Psoas muscle (tissue), 8 donors: ENCODE results near the gene ECD. TPM values are rescaled to one million over a fixed set of nuclear protein-coding genes. Genes with fewer than 3 reads are reported as not detected.
"Not testable (repeated sequence)": the region's sequence is repeated elsewhere in the genome, so short reads cannot be mapped to it uniquely, and the experiment has no call there.

ENCODE experiments used
- ATAC-seq, 4 donors: fragments of 200-7000 bp; cut with Tn5 transposase; one replicate each; pipeline ENCODE4 v1.9.1; 2020; ENCODE audit warnings: moderate library complexity in 3 of 4, mild to moderate bottlenecking in 2 of 4
- DNase-seq, 2 donors: peaks; one replicate each; pipeline ENCODE4 v3.0.0-alpha.2; 2020
- H3K27ac ChIP-seq: fragments of 200-600 bp; one replicate; pipeline ENCODE4 v1.8.0; 2022
- H3K27me3 ChIP-seq, 3 donors: fragments of 200-600 bp in 1 of 3; one replicate each; pipeline versions ENCODE4 v1.6.1 to v1.8.0; 2013 to 2022; ENCODE audit warnings: low read length in 2 of 3, mild to moderate bottlenecking in 2 of 3, moderate library complexity in 1 of 3; ENCODE audit not compliant: insufficient read depth in 3 of 3
- H3K36me3 ChIP-seq, 2 donors: fragments of 200-600 bp in 1 of 2; one replicate each; pipeline versions ENCODE4 v1.6.1 to v1.8.0; 2013 to 2022; ENCODE audit warnings: low read depth in 1 of 2, mild to moderate bottlenecking in 1 of 2, moderate library complexity in 1 of 2; ENCODE audit not compliant: insufficient read depth in 1 of 2
- H3K4me1 ChIP-seq: fragments of 200-600 bp; one replicate; pipeline ENCODE4 v1.8.0; 2022
- H3K4me3 ChIP-seq: fragments of 200-600 bp; one replicate; pipeline ENCODE4 v1.8.0; 2022; ENCODE audit warnings: mild to moderate bottlenecking
- H3K9me3 ChIP-seq: fragments of 200-600 bp; one replicate; pipeline ENCODE4 v1.8.0; 2022
- WGBS, 3 donors: extraction: QIAGEN DNeasy Blood & Tissue Kit; methylation state at CpG; one replicate each; pipeline versions ENCODE4 v1.1.6 to v1.1.7; 2013; 5-methylcytosine and 5-hydroxymethylcytosine counted together
- intact Hi-C, 2 donors: fragments of 100-400 bp; cut with DNase I; formaldehyde crosslinking; loops; one replicate each; pipeline versions ENCODE4 v1.11.0 to v1.14.2; 2022
- polyA plus RNA-seq, 3 donors: library from polyadenylated mRNA; stranded (reverse); fragments of 200-250 nt; gene quantifications; one replicate each; pipeline ENCODE4 v1.2.3, GENCODE V29; 2013
- total RNA-seq, 4 donors: library from RNA; stranded (reverse); fragmentation: NEBNext Ultra II Directional in 2 of 4; extraction: Animal tissue kit (Norgen Biotek cat#: 25700) in 2 of 4; gene quantifications; one replicate each; pipeline versions ENCODE4 v1.2.1 to v1.2.4, GENCODE V29; 2021 to 2023
- TF ChIP-seq, protein P1 (sequence below): fragments of 200-600 bp; IDR thresholded peaks from one replicate; pipeline ENCODE4 v1.8.0; 2022; ENCODE audit warnings: antibody characterized with exemption
- donor health status: healthy with polysubstance abuse.
- donor health status: DM: no; HTN: no; CAD: no; lungs with moderate emphysema.
- donor health status: Bipolar disorder and iron deficiency.
- donor health status: healthy.
- donor health status: DM: yes; HTN: yes; CAD: no.
- donor health status: DM: no; HTN: no; CAD: no.
- donor health status: DM: no; HTN: no; CAD: no.
- donor health status: DM: yes; HTN: yes; CAD: no.

The ECD gene
- total and polyA plus RNA-seq, 7 donors: 7.0 to 17.1 (median 12.2) TPM

DNA sequence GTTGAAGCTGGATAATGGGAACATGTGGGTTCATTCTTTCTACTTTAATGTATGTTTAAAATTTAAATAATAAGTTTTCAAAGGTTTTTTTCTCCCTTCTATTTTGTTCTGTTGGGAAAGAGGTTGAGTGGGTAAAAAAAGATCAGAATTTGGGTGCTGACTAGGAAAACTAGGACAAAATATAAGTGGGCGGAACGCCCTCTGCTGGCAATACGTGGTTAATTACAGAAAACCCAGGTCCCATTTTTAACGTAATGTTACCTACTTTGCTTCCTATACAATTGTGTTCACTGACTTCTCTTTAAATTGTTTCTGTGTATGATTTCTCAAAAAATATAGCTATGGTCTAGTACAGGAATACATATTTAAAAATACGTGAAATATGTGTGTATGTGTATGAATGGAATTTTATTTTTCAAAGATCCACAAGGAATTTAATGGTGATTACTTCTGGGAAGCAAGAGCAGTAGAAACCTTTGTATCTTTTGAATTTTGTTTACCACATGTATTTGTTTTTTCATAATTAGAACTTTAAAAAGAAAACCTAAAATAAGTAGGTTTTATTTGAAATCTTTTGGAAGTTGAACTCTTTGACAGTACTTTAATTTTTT, 8.7 kb downstream of the ECD start:
- peak; percentile 29 to 63 for DNase-seq
- intact Hi-C loops: loop anchor here (2.0 to 5.0 kb wide), 2 partner anchors 62 kb away; partner anchors contain the start of gene P4HA1 (in 2 of the 2)
- H3K9me3 ChIP-seq: no peaks in the 10 kb centered on the region
- no peak overlapping the region for H3K27ac ChIP-seq
- H3K4me3 ChIP-seq: no peak overlapping the region
- H3K4me1 ChIP-seq: peaks cover 19% of the 10 kb centered on the region
- TF ChIP-seq, protein P1, sequence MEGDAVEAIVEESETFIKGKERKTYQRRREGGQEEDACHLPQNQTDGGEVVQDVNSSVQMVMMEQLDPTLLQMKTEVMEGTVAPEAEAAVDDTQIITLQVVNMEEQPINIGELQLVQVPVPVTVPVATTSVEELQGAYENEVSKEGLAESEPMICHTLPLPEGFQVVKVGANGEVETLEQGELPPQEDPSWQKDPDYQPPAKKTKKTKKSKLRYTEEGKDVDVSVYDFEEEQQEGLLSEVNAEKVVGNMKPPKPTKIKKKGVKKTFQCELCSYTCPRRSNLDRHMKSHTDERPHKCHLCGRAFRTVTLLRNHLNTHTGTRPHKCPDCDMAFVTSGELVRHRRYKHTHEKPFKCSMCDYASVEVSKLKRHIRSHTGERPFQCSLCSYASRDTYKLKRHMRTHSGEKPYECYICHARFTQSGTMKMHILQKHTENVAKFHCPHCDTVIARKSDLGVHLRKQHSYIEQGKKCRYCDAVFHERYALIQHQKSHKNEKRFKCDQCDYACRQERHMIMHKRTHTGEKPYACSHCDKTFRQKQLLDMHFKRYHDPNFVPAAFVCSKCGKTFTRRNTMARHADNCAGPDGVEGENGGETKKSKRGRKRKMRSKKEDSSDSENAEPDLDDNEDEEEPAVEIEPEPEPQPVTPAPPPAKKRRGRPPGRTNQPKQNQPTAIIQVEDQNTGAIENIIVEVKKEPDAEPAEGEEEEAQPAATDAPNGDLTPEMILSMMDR: peak; percentile 77
- peak in 2 of 4 donors; percentile 50 to 79 for ATAC-seq
- WGBS, 3 donors: 12 to 14% (median 12%) methylated on average over 5 of the region's 5 CpGs
- H3K27me3 ChIP-seq: no peaks in the 10 kb centered on the region
- peaks cover 8 to 85% of the 10 kb centered on the region in 2 donors for H3K36me3 ChIP-seq

DNA sequence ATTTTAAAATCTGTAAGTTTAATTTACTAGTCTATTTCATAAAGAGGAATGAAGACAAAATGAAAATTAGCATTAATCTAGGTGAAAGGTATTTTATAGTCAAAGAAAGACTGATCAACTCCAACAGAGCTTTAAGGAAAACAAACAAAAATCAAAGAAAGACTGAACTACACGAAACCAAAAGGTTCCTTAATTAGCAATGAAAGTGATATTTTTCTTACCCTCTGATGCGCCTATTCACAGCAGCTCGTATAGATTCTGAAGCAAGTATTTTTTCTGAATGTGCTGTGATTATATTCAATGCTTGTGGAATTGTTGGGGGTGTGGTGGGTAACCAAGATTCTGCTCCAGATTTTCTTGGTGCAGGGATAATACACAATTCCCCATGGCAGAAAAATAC, 11.8 kb downstream of the ECD start:
- ATAC-seq: no peak

DNA sequence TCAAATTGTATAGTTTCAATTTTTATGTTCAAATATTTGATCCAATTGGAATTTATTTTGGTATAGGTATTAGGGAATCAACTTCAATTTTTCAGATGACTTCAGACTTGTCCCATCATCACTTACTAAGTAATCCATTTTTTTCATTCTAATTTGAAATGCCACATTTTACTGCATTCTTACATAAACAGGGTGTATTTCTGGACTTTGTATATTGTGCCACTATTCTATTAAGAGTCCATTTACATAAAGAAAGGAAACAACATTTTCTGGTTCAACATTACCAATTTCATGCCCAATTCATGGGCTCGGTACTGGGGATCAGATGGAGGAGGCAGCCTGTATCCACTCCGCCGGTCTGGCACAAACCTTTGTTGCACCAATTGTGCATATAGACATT, 15.8 kb downstream of the ECD start:
- H3K9me3 ChIP-seq: no peaks in the 10 kb centered on the region
- DNase-seq: no peak
- ATAC-seq: no peak
- no peaks in the 10 kb centered on the region for H3K4me1 ChIP-seq
- 93 to 97% (median 94%) methylated on average over 3 of the region's 3 CpGs for WGBS, 3 donors
- TF ChIP-seq, protein P1: no peak
- H3K27me3 ChIP-seq: no peaks in the 10 kb centered on the region
- intact Hi-C loops: no loop called here
- H3K36me3 ChIP-seq: peaks cover 3 to 88% of the 10 kb centered on the region in 2 donors
- no peak overlapping the region for H3K27ac ChIP-seq
- no peak overlapping the region for H3K4me3 ChIP-seq

More for the DNA sequence above, 11.8 kb downstream of the ECD start:
- WGBS, 3 donors: 90 to 91% (median 91%) methylated on average over 3 of the region's 3 CpGs
- Histone ChIP-seq H3K36me3 (peaks cover 0 to 86% of the 10 kb centered on the region in 2 donors), H3K27ac (no peak overlapping the region), H3K4me3 (no peak overlapping the region), H3K4me1 (no peaks in the 10 kb centered on the region), H3K9me3 (no peaks in the 10 kb centered on the region), H3K27me3 (no peaks in the 10 kb centered on the region)
- no peak for DNase-seq
- intact Hi-C loops: loop anchor here in 1 of 2 donors (5.0 kb wide), 1 partner anchor 59 kb away; the partner anchor contains the start of gene P4HA1
- TF ChIP-seq, protein P1: no peak

DNA sequence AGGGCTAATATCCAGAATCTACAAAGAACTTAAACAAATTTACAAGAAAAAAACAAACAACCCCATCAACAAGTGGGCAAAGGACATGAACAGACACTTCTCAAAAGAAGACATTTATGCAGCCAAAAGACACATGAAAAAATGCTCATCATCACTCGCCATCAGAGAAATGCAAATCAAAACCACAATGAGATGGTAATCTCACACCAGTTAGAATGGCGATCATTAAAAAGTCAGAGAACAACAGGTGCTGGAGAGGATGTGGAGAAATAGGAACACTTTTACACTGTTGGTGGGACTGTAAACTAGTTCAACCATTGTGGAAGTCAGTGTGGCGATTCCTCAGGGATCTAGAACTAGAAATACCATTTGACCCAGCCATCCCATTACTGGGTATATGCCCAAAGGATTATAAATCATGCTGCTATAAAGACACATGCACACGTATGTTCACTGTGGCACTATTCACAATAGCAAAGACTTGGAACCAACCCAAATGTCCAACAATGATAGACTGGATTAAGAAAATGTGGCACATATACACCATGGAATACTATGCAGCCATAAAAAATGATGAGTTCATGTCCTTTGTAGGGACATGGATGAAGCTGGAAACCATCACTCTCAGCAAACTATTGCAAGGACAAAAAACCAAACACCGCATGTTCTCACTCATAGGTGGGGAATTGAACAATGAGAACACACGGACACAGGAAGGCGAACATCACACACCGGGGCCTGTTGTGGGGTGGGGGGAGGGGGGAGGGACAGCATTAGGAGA, 17.0 kb downstream of the ECD start:
- H3K4me1 ChIP-seq, H3K27me3 ChIP-seq, H3K9me3 ChIP-seq, H3K27ac ChIP-seq, ATAC-seq, H3K4me3 ChIP-seq, DNase-seq, intact Hi-C loops: not testable (repeated sequence)
- H3K36me3 ChIP-seq: peaks cover 7 to 88% of the 10 kb centered on the region in 2 donors
- 77 to 97% (median 81%) methylated on average over 7 of the region's 8 CpGs for WGBS, 3 donors

DNA sequence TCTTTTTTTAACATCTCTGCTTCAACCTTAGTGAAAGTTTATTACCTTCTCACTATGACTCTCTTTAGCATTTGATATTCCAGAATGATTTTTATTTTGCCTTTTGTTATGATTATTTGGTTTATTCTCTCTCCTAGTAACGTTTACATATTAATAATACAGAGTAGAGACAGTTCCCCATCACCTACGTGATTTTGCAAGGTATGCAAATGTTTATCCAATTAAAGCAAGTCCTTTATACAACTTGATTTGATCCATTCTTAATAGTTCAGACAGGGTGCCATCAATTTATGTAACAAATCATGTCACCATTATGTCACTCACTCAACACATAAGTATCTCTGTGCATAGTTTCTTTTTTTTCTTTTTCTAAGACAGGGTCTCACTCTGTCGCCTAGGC, 26.2 kb downstream of the ECD start:
- TF ChIP-seq, protein P1: no peak
- WGBS, 3 donors: 87 to 90% (median 88%) methylated on average over 3 of the region's 3 CpGs
- Histone ChIP-seq H3K9me3 (no peaks in the 10 kb centered on the region), H3K36me3 (peaks cover 4 to 100% of the 10 kb centered on the region in 2 donors), H3K4me3 (no peak overlapping the region), H3K27ac (no peak overlapping the region), H3K27me3 (no peaks in the 10 kb centered on the region), H3K4me1 (no peaks in the 10 kb centered on the region)
- ATAC-seq: no peak
- no peak for DNase-seq
- intact Hi-C loops: no loop called here
